Measurements from ENCODE around the gene C2CD2. TPM values are rescaled to one million over a fixed set of nuclear protein-coding genes. Genes with fewer than 3 reads are reported as not detected.

Gene C2CD2
- total and polyA plus RNA-seq, 2 of the 8 experiments (the other 6 are each of a cell fraction or from before 2014, with no cell fraction given): 10.4 to 13.0 TPM

DNA sequence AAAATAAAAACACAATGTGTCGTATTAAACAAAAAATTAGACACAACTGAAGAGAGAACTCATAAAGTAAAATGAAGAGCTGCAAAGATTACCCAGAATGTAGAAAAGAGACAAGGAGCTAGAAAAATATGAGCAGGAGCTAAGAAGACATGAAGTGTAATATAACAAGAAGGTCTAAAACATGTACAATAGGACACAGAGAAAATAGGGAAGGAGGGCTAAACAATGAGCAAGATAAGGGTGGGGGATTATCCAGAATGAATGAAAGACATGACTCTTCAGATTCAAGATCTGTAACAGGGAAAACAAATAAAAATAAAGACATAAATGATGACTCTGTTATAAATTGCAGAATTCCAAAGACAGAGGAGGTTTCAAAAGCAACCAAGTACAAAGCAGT, 112.9 kb downstream of the C2CD2 start:
- Histone ChIP-seq H2BK20ac (ENCODE audit: low read length) (no peak overlapping the region), H4K5ac (ENCODE audit: insufficient read length, low read depth, low read length) (no peak overlapping the region), H3K27ac (ENCODE audit: low read depth, low read length) (no peak overlapping the region), H3K14ac (ENCODE audit: insufficient read length) (no peak overlapping the region), H2BK15ac (ENCODE audit: low read length) (no peak overlapping the region), H4K20me1 (replicated peaks in 1 of 2; ENCODE audit: control insufficient read depth in 1 of 2, insufficient read depth in 2 of 2, low read length in 2 of 2) (no peaks in the 10 kb centered on the region), H3K23ac (ENCODE audit: insufficient read length) (no peak overlapping the region), H3K79me1 (ENCODE audit: low read depth, low read length) (no peaks in the 10 kb centered on the region), H3K9me3 (ENCODE audit: insufficient read depth in 2 of 2, low read depth in 1 of 2, low read length in 1 of 2) (peaks cover 0 to 2% of the 10 kb centered on the region in 2 experiments; a peak in 1 of 4 replicates), H2BK120ac (replicated peaks; ENCODE audit: low read depth, low read length) (no peak overlapping the region), H2BK5ac (ENCODE audit: low read depth, low read length) (no peak overlapping the region), H3K4me2 (ENCODE audit: insufficient read depth in 1 of 2, low read depth in 2 of 2, low read length in 2 of 2) (no peak overlapping the region), H3K56ac (replicated peaks; ENCODE audit: insufficient read length, low read depth, low read length) (no peak overlapping the region), H3K4me3 (ENCODE audit: extremely low read depth in 1 of 4, insufficient read depth in 2 of 4, low read depth in 3 of 4, low read length in 4 of 4) (no peak overlapping the region), H3K23me2 (ENCODE audit: low read depth, low read length) (no peaks in the 10 kb centered on the region), H3K79me2 (ENCODE audit: control insufficient read depth in 1 of 2, insufficient read depth in 2 of 2, low read length in 2 of 2) (no peaks in the 10 kb centered on the region), H3K4ac (replicated peaks; ENCODE audit: insufficient read length, low read depth, low read length) (no peak overlapping the region), H4K91ac (replicated peaks; ENCODE audit: insufficient read length, low read length) (no peak overlapping the region), H2AK5ac (ENCODE audit: low read depth, low read length) (no peak overlapping the region), H2AFZ (ENCODE audit: low read length) (no peak overlapping the region), H3K36me3 (ENCODE audit: control insufficient read depth in 2 of 4, insufficient read depth in 4 of 4, low read length in 3 of 4) (peaks cover 0 to 6% (median 1%) of the 10 kb centered on the region in 4 experiments; a peak in 2 of 8 replicates), H2BK12ac (ENCODE audit: low read depth, low read length) (no peak overlapping the region), H4K8ac (ENCODE audit: extremely low read depth, insufficient read depth, low read length) (no peak overlapping the region), H3K18ac (ENCODE audit: extremely low read depth, low read length) (no peak overlapping the region), H3K4me1 (replicated peaks in 1 of 4; ENCODE audit: control insufficient read depth in 3 of 4, insufficient read depth in 4 of 4, low read length in 3 of 4) (peaks cover 2 to 8% (median 4%) of the 10 kb centered on the region in 4 experiments; a peak in 6 of 7 replicates), H3K27me3 (replicated peaks in 1 of 4; ENCODE audit: control insufficient read depth in 3 of 4, extremely low read depth in 1 of 4, insufficient read depth in 3 of 4, low read length in 3 of 4) (no peaks in the 10 kb centered on the region), H3K9ac (replicated peaks in 1 of 4; ENCODE audit: extremely low read depth in 1 of 4, low read depth in 3 of 4, low read length in 3 of 4) (no peak overlapping the region)
- 91% methylated on average over 1 of the region's 1 CpG; no CpG with 5 or more reads in 1 of the 2 experiments for WGBS, 2 experiments (ENCODE audit: extremely low coverage in 1 of 2, insufficient coverage in 1 of 2, insufficient read length in 1 of 2, insufficient replicate concordance in 2 of 2, low coverage in 1 of 2, low lambda C conversion rate in 2 of 2, missing lambda C conversion rate in 1 of 2)
- POLR2A ChIA-PET (ENCODE audit: partially characterized antibody): no interaction called here
- CTCF ChIA-PET (ENCODE audit: partially characterized antibody): interaction anchor here (1.4 to 2.0 kb wide), 2 partner anchors 24 to 228 kb away, joined by 5 to 6 read pairs; no protein-coding TSS in a partner anchor
- no peak for DNase-seq (ENCODE audit: low read depth in 1 of 2, low spot score in 2 of 2)
- no peak for FAIRE-seq
- TF ChIP-seq YY1 (IDR thresholded peaks at IDR 0.05; ENCODE audit: low read depth, low read length) (no peak), SP2 (IDR thresholded peaks at IDR 0.05; ENCODE audit: low read length) (no peak), SP4 (IDR thresholded peaks at IDR 0.05; ENCODE audit: low read length) (no peak), CTCF (IDR thresholded peaks at IDR 0.05; ENCODE audit: control extremely low read depth in 1 of 3, insufficient read depth in 1 of 3, low read depth in 1 of 3, low read length in 3 of 3) (no peak), NANOG (IDR thresholded peaks at IDR 0.05; ENCODE audit: insufficient read depth, low read depth, low read length, poor library complexity, severe bottlenecking) (no peak)
- TF ChIP-seq, protein P1, sequence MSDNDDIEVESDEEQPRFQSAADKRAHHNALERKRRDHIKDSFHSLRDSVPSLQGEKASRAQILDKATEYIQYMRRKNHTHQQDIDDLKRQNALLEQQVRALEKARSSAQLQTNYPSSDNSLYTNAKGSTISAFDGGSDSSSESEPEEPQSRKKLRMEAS (IDR thresholded peaks at IDR 0.05): no peak
